AG09319 (cell line): ENCODE data around the gene NUMA1.

Experiments used
- DNase-seq: peaks from one replicate; pipeline ENCODE4 v3.0.0-alpha.2; 2010; ENCODE audit warnings: low read depth; ENCODE audit errors: extremely low read depth
- TF ChIP-seq, protein P1 (sequence below): IDR thresholded peaks from 2 replicates; pipeline ENCODE4 v1.5.1; 2011; ENCODE audit warnings: low read depth, mild to moderate bottlenecking, inconsistent platforms, low read length, moderate library complexity

The NUMA1 gene

GRCh38 chr11:72080326-72081183 is at the start of gene NUMA1, which contains the start of gene LRRC51:
Gene NUMA1, minus strand, starts transcription at chr11:72080542. Its CDS starts 44,599 bp downstream, at chr11:72035943.
Gene LRRC51, plus strand, starts transcription at chr11:72080850. Its CDS starts 8,234 bp downstream, at chr11:72089084.
- TF ChIP-seq, protein P1, sequence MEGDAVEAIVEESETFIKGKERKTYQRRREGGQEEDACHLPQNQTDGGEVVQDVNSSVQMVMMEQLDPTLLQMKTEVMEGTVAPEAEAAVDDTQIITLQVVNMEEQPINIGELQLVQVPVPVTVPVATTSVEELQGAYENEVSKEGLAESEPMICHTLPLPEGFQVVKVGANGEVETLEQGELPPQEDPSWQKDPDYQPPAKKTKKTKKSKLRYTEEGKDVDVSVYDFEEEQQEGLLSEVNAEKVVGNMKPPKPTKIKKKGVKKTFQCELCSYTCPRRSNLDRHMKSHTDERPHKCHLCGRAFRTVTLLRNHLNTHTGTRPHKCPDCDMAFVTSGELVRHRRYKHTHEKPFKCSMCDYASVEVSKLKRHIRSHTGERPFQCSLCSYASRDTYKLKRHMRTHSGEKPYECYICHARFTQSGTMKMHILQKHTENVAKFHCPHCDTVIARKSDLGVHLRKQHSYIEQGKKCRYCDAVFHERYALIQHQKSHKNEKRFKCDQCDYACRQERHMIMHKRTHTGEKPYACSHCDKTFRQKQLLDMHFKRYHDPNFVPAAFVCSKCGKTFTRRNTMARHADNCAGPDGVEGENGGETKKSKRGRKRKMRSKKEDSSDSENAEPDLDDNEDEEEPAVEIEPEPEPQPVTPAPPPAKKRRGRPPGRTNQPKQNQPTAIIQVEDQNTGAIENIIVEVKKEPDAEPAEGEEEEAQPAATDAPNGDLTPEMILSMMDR: no peak
- peak; percentile 100 for DNase-seq

DNA sequence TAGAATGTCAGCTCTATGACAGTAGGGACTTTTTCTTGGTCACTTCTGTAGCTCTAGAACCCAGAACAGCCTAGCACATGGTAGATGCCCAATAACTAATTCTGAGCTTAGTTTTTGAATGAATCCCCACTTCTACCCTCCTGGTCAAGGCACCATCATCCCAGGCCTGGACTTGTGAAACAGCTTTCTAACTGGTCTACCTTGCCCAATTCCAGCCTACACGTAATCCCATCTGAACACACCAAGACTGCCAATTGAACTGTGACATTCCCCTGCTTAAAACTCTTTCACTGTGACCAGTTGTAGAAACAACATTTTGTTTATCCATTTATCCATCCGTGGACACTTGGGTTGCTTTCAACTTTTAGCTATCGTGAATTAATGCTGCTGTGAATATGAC is 49.0 kb upstream of the NUMA1 start:
- TF ChIP-seq, protein P1: no peak

GRCh38 chr11:72127923-72128322 is 47.6 kb upstream of the NUMA1 start:
- DNase-seq: no peak
- TF ChIP-seq, protein P1: no peak

More for the DNA sequence above, 49.0 kb upstream of the NUMA1 start:
- no peak for DNase-seq

- no peak for DNase-seq
- TF ChIP-seq, protein P1: no peak
Measured at GRCh38 chr11:72125956-72126355, 45.6 kb upstream of the NUMA1 start.

- DNase-seq: no peak
- TF ChIP-seq, protein P1: no peak
Measured at GRCh38 chr11:72124046-72124445, 43.7 kb upstream of the NUMA1 start.

GRCh38 chr11:72123117-72123653 is 42.8 kb upstream of the NUMA1 start:
- DNase-seq: no peak
- TF ChIP-seq, protein P1: no peak

GRCh38 chr11:72122607-72123006 is 42.3 kb upstream of the NUMA1 start:
- TF ChIP-seq, protein P1: no peak
- no peak for DNase-seq
